HEK293 (cell line): ENCODE measurements around the gene PDE11A.
"Not testable (repeated sequence)": the region's sequence is repeated elsewhere in the genome, so short reads cannot be mapped to it uniquely, and the experiment has no call there.

Experiments used
- CTCF ChIA-PET: fragments of 350-600 bp; formaldehyde crosslinking; extraction: SDS; loops from one replicate; lab custom pipeline; 2021; ENCODE audit warnings: antibody characterized with exemption; lab: Yijun Ruan, JAX
- POLR2A ChIA-PET: fragments of 300-600 bp; formaldehyde crosslinking; extraction: SDS; loops from one replicate; lab custom pipeline; 2020; ENCODE audit warnings: antibody characterized with exemption, inconsistent platforms; lab: Yijun Ruan, JAX
- H3K27ac ChIP-seq: fragments of 200-500 bp; sonication (Bioruptor generic); 2 replicates; pipeline ENCODE4 v1.5.1; 2014; ENCODE audit warnings: low read depth, low read length, control low read depth, inconsistent platforms; ENCODE audit errors: extremely low read depth
- H3K36me3 ChIP-seq, 2 experiments: fragments of 200-500 bp in 1 of 2; sonication (Bioruptor generic) in 1 of 2; 1 replicate in 1 of 2; 2 replicates in 1 of 2; pipeline ENCODE4 v1.5.1; 2014 to 2017; ENCODE audit warnings: inconsistent platforms in 2 of 2, low read length in 2 of 2; ENCODE audit not compliant: control insufficient read depth in 2 of 2, insufficient read depth in 1 of 2
- H3K4me1 ChIP-seq: fragments of 200-500 bp; sonication (Bioruptor generic); 2 replicates; pipeline ENCODE4 v1.5.1; 2014; ENCODE audit warnings: mild to moderate bottlenecking, low read length, inconsistent platforms; ENCODE audit not compliant: control insufficient read depth, insufficient read depth
- H3K4me3 ChIP-seq: 2 replicates; pipeline ENCODE4 v1.5.1; 2011; ENCODE audit warnings: low read depth, mild to moderate bottlenecking, control low read depth, low read length, moderate library complexity
- H3K9me3 ChIP-seq: fragments of 200-500 bp; sonication (Bioruptor generic); 2 replicates; pipeline ENCODE4 v1.5.1; 2014; ENCODE audit warnings: low read depth, low read length, inconsistent platforms; ENCODE audit not compliant: control insufficient read depth, insufficient read depth
- GFI1B ChIP-seq: fragments of 450-650 bp; formaldehyde crosslinking; IDR thresholded peaks from 2 replicates; pipeline ENCODE4 v1.5.1; 2016; ENCODE audit warnings: missing biosample characterization, missing genetic modification characterization
- GLIS2 ChIP-seq: fragments of 450-650 bp; formaldehyde crosslinking; IDR thresholded peaks from 2 replicates; pipeline ENCODE4 v1.5.1; 2016; ENCODE audit warnings: missing biosample characterization, missing genetic modification characterization
- RBAK ChIP-seq: fragments of 450-650 bp; formaldehyde crosslinking; IDR thresholded peaks from 2 replicates; pipeline ENCODE4 v1.5.1; 2016; ENCODE audit warnings: missing biosample characterization, missing genetic modification characterization
- REPIN1 ChIP-seq: fragments of 450-650 bp; formaldehyde crosslinking; IDR thresholded peaks from 2 replicates; pipeline ENCODE4 v1.5.1; 2017; ENCODE audit warnings: missing biosample characterization, missing genetic modification characterization, low read depth
- SCRT1 ChIP-seq: fragments of 450-650 bp; formaldehyde crosslinking; IDR thresholded peaks from 2 replicates; pipeline ENCODE4 v1.5.1; 2016; ENCODE audit warnings: missing biosample characterization, missing genetic modification characterization, borderline replicate concordance
- WT1 ChIP-seq: fragments of 450-650 bp; formaldehyde crosslinking; IDR thresholded peaks from 2 replicates; pipeline ENCODE4 v1.5.1; 2016; ENCODE audit warnings: missing biosample characterization, missing genetic modification characterization
- ZBTB20 ChIP-seq: fragments of 450-650 bp; formaldehyde crosslinking; IDR thresholded peaks from 2 replicates; pipeline ENCODE4 v1.5.1; 2016; ENCODE audit warnings: missing biosample characterization, missing genetic modification characterization
- ZBTB49 ChIP-seq: fragments of 450-650 bp; formaldehyde crosslinking; IDR thresholded peaks from 2 replicates; pipeline ENCODE4 v1.5.1; 2016; ENCODE audit warnings: missing biosample characterization, missing genetic modification characterization, low read depth
- ZNF10 ChIP-seq: fragments of 450-650 bp; formaldehyde crosslinking; IDR thresholded peaks from 2 replicates; pipeline ENCODE4 v1.5.1; 2017; ENCODE audit warnings: missing biosample characterization, missing genetic modification characterization
- ZNF140 ChIP-seq: fragments of 450-650 bp; formaldehyde crosslinking; IDR thresholded peaks from 2 replicates; pipeline ENCODE4 v1.5.1; 2016; ENCODE audit warnings: missing biosample characterization, missing genetic modification characterization
- ZNF155 ChIP-seq: fragments of 450-650 bp; formaldehyde crosslinking; IDR thresholded peaks from 2 replicates; pipeline ENCODE4 v1.5.1; 2016; ENCODE audit warnings: missing biosample characterization, missing genetic modification characterization
- ZNF239 ChIP-seq: fragments of 450-650 bp; formaldehyde crosslinking; IDR thresholded peaks from 2 replicates; pipeline ENCODE4 v1.5.1; 2016; ENCODE audit warnings: missing biosample characterization, missing genetic modification characterization
- ZNF24 ChIP-seq: fragments of 450-650 bp; formaldehyde crosslinking; IDR thresholded peaks from 2 replicates; pipeline ENCODE4 v1.5.1; 2016; ENCODE audit warnings: missing biosample characterization, missing genetic modification characterization
- ZNF274 ChIP-seq, 2 experiments: fragments of 200-500 bp in 1 of 2; fragments of 450-650 bp in 1 of 2; sonication (Bioruptor generic) in 1 of 2; formaldehyde crosslinking in 1 of 2; IDR thresholded peaks; 2 replicates each; pipeline versions ENCODE4 v1.5.1 to v1.6.1; 2014 to 2016; ENCODE audit warnings: borderline replicate concordance in 1 of 2, inconsistent platforms in 1 of 2, low read length in 1 of 2, missing biosample characterization in 1 of 2, missing genetic modification characterization in 1 of 2
- ZNF433 ChIP-seq: fragments of 450-650 bp; formaldehyde crosslinking; IDR thresholded peaks from 2 replicates; pipeline ENCODE4 v1.5.1; 2016; ENCODE audit warnings: missing biosample characterization, missing genetic modification characterization, low read depth
- ZNF510 ChIP-seq: fragments of 450-650 bp; formaldehyde crosslinking; IDR thresholded peaks from 2 replicates; pipeline ENCODE4 v1.5.1; 2018; ENCODE audit warnings: mild to moderate bottlenecking, missing genetic modification characterization, missing biosample characterization; ENCODE audit not compliant: insufficient replicate concordance
- ZNF513 ChIP-seq: fragments of 450-650 bp; IDR thresholded peaks from 2 replicates; pipeline ENCODE4 v1.5.1; 2018; ENCODE audit warnings: missing biosample characterization, missing genetic modification characterization
- ZNF549 ChIP-seq: fragments of 450-650 bp; IDR thresholded peaks from 2 replicates; pipeline ENCODE4 v1.5.1; 2018; ENCODE audit warnings: missing biosample characterization, missing genetic modification characterization, mild to moderate bottlenecking, inconsistent platforms, moderate library complexity
- ZSCAN5A ChIP-seq: fragments of 450-650 bp; formaldehyde crosslinking; IDR thresholded peaks from 2 replicates; pipeline ENCODE4 v1.5.1; 2016; ENCODE audit warnings: missing biosample characterization, missing genetic modification characterization
- TF ChIP-seq, protein P1 (sequence below): fragments of 450-650 bp; formaldehyde crosslinking; IDR thresholded peaks from 2 replicates; pipeline ENCODE4 v1.5.1; 2016; ENCODE audit warnings: missing biosample characterization, missing genetic modification characterization

Gene PDE11A

GRCh38 chr2:178057179-178057680 is 15.3 kb downstream of the PDE11A start (continued):
- no peak for TF ChIP-seq ZBTB49 (tag by site-specific recombination)
- TF ChIP-seq ZSCAN5A = no peak
- TF ChIP-seq ZNF24 (tag by site-specific recombination) = no peak
- no peak for TF ChIP-seq ZNF433 (tag by site-specific recombination)
- no peak for TF ChIP-seq ZNF549 (tag by site-specific recombination)
- TF ChIP-seq, all 188 proteins: peak for 0

DNA sequence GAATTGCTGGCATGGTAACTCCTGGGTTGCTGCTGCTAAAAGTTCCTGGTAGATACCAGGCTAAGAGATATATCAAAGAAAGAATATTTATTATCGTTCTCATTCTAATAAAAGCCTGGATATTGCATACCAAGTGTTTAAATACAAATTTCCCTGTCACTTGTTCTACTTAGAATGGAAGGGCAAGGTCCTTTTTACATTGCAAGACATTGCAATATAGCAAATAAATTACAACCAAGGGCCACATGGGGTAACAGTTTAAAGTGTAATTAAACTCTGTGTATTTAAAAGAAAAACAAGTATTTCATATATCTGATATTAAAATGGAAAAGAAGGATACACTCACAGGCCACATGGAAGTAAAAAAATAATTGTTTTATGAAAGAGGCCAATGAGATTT is 16.2 kb downstream of the PDE11A start:
- no peaks in the 10 kb centered on the region for H3K9me3 ChIP-seq
- ChIA-PET POLR2A (no interaction called here), CTCF (interaction anchor here (0.5 to 0.7 kb wide), 2 partner anchors 466 to 721 kb away, joined by 3 to 4 read pairs; no protein-coding TSS in a partner anchor)
- H3K36me3 ChIP-seq = no peaks in the 10 kb centered on the region
- no peak overlapping the region for H3K4me3 ChIP-seq
- H3K27ac ChIP-seq = no peak overlapping the region
- TF ChIP-seq REPIN1 (tag by site-specific recombination) (no peak), ZNF140 (tag by site-specific recombination) (no peak), ZNF513 (tag by site-specific recombination) (no peak), GFI1B (tag by site-specific recombination) (no peak), WT1 (no peak), ZNF274 (IDR thresholded peaks at IDR 0.05; ENCODE audit: low read length) (no peak), ZNF274 (tag by site-specific recombination; IDR thresholded peaks at IDR 0.05; ENCODE audit: borderline replicate concordance) (no peak), ZNF510 (tag by site-specific recombination) (no peak), ZNF549 (tag by site-specific recombination) (no peak), ZNF155 (no peak), RBAK (tag by site-specific recombination) (no peak), GLIS2 (tag by site-specific recombination) (no peak), SCRT1 (tag by site-specific recombination) (no peak), ZNF239 (tag by site-specific recombination) (no peak), ZBTB20 (tag by site-specific recombination) (no peak), ZNF10 (tag by site-specific recombination) (no peak)
- TF ChIP-seq, protein P1, sequence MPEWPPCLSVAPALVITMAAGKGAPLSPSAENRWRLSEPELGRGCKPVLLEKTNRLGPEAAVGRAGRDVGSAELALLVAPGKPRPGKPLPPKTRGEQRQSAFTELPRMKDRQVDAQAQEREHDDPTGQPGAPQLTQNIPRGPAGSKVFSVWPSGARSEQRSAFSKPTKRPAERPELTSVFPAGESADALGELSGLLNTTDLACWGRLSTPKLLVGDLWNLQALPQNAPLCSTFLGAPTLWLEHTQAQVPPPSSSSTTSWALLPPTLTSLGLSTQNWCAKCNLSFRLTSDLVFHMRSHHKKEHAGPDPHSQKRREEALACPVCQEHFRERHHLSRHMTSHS (tag by site-specific recombination) = no peak
- TF ChIP-seq, all 188 proteins: peak for 0
- no peaks in the 10 kb centered on the region for H3K4me1 ChIP-seq

DNA sequence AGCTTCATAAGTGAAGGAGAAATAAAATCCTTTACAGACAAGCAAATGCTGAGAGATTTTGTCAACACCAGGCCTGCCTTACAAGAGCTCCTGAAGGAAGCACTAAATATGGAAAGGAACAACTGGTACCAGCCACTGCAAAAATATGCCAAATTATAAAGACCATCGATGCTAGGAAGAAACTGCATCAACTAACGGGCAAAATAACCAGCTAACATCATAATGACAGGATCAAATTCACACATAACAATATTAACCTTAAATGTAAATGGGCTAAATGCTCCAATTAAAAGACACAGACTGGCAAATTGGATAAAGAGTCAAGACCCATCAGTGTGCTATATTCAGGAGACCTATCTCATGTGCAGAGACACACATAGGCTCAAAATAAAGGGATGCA is 21.3 kb downstream of the PDE11A start:
- H3K36me3 ChIP-seq, POLR2A ChIA-PET, H3K4me3 ChIP-seq, H3K9me3 ChIP-seq, CTCF ChIA-PET, H3K27ac ChIP-seq, H3K4me1 ChIP-seq: not testable (repeated sequence)
